ENCODE results near the gene WDPCP.
"Not testable (repeated sequence)": the region's sequence is repeated elsewhere in the genome, so short reads cannot be mapped to it uniquely, and the experiment has no call there.

DNA sequence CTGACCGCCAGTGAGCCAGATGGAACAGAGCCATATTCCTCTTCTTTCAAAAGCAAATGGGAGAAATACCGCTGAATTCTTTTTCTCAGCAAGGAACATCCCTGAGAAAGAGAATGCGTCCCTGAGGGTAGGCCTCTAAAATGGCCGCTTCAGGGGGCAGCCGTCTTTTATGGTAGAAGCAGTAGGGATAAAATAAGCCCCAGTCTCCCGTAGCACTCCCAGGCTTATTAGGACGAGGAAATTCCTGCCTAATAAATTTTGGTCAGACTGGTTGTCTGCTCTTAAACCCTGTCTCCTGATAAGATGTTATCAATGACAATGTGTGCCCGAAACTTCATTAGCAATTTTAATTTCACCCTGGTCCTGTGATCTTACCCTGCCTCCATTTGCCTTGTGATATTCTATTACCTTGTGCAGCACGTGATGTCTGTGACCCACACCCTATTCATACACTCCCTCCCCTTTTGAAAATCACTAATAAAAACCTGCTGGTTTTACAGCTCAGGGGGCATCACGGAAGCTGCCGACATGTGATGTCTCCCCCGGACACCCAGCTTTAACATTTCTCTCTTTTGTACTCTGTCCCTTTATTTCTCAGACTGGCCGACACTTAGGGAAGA lies 14.4 kb downstream of the WDPCP start:
- not testable (repeated sequence) for TF ChIP-seq ARNTL (CRISPR knock-in tag; IDR thresholded peaks at IDR 0.05; ENCODE audit: borderline replicate concordance, low read depth); ZNF8 (CRISPR knock-in tag; IDR thresholded peaks at IDR 0.05); ZFP3 (CRISPR knock-in tag; IDR thresholded peaks at IDR 0.05); ESRRG (CRISPR knock-in tag; IDR thresholded peaks at IDR 0.05); CREB5 (CRISPR knock-in tag; IDR thresholded peaks at IDR 0.05; ENCODE audit: low read depth); PPARA (CRISPR knock-in tag; IDR thresholded peaks at IDR 0.05; ENCODE audit: borderline replicate concordance); CSDC2 (CRISPR knock-in tag; IDR thresholded peaks at IDR 0.05); RARB (CRISPR knock-in tag; IDR thresholded peaks at IDR 0.05)
- TF ChIP-seq, protein P1, sequence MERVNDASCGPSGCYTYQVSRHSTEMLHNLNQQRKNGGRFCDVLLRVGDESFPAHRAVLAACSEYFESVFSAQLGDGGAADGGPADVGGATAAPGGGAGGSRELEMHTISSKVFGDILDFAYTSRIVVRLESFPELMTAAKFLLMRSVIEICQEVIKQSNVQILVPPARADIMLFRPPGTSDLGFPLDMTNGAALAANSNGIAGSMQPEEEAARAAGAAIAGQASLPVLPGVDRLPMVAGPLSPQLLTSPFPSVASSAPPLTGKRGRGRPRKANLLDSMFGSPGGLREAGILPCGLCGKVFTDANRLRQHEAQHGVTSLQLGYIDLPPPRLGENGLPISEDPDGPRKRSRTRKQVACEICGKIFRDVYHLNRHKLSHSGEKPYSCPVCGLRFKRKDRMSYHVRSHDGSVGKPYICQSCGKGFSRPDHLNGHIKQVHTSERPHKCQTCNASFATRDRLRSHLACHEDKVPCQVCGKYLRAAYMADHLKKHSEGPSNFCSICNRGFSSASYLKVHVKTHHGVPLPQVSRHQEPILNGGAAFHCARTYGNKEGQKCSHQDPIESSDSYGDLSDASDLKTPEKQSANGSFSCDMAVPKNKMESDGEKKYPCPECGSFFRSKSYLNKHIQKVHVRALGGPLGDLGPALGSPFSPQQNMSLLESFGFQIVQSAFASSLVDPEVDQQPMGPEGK (CRISPR knock-in tag; IDR thresholded peaks at IDR 0.05; ENCODE audit: borderline replicate concordance): not testable (repeated sequence)
- TF ChIP-seq, protein P2, sequence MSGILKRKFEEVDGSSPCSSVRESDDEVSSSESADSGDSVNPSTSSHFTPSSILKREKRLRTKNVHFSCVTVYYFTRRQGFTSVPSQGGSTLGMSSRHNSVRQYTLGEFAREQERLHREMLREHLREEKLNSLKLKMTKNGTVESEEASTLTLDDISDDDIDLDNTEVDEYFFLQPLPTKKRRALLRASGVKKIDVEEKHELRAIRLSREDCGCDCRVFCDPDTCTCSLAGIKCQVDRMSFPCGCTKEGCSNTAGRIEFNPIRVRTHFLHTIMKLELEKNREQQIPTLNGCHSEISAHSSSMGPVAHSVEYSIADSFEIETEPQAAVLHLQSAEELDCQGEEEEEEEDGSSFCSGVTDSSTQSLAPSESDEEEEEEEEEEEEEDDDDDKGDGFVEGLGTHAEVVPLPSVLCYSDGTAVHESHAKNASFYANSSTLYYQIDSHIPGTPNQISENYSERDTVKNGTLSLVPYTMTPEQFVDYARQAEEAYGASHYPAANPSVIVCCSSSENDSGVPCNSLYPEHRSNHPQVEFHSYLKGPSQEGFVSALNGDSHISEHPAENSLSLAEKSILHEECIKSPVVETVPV (CRISPR knock-in tag; IDR thresholded peaks at IDR 0.05): not testable (repeated sequence)
- TF ChIP-seq, protein P3, sequence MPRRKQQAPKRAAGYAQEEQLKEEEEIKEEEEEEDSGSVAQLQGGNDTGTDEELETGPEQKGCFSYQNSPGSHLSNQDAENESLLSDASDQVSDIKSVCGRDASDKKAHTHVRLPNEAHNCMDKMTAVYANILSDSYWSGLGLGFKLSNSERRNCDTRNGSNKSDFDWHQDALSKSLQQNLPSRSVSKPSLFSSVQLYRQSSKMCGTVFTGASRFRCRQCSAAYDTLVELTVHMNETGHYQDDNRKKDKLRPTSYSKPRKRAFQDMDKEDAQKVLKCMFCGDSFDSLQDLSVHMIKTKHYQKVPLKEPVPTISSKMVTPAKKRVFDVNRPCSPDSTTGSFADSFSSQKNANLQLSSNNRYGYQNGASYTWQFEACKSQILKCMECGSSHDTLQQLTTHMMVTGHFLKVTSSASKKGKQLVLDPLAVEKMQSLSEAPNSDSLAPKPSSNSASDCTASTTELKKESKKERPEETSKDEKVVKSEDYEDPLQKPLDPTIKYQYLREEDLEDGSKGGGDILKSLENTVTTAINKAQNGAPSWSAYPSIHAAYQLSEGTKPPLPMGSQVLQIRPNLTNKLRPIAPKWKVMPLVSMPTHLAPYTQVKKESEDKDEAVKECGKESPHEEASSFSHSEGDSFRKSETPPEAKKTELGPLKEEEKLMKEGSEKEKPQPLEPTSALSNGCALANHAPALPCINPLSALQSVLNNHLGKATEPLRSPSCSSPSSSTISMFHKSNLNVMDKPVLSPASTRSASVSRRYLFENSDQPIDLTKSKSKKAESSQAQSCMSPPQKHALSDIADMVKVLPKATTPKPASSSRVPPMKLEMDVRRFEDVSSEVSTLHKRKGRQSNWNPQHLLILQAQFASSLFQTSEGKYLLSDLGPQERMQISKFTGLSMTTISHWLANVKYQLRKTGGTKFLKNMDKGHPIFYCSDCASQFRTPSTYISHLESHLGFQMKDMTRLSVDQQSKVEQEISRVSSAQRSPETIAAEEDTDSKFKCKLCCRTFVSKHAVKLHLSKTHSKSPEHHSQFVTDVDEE (CRISPR knock-in tag; IDR thresholded peaks at IDR 0.05): not testable (repeated sequence)
